T47D (cell line): ENCODE data around the gene TMEM14C.
"Not testable (repeated sequence)": the region's sequence is repeated elsewhere in the genome, so short reads cannot be mapped to it uniquely, and the experiment has no call there.

Experiments used
- DNase-seq, 2 experiments: peaks; one replicate each; pipeline versions ENCODE4 v3.0.0 to v3.0.0-alpha.2; 2011 to 2012; ENCODE audit warnings: low read depth in 1 of 2, low spot score in 1 of 2
- JUND ChIP-seq: IDR thresholded peaks from 2 replicates; pipeline ENCODE4 v1.6.1; 2012; ENCODE audit warnings: low read depth
- in situ Hi-C: cut with HindIII; loops from 2 replicates; pipeline ENCODE4 v1.10.0; 2016; ENCODE audit warnings: low sequenced_read_pairs, low pct_unique_long_range_greater_than_20kb

Gene TMEM14C

DNA sequence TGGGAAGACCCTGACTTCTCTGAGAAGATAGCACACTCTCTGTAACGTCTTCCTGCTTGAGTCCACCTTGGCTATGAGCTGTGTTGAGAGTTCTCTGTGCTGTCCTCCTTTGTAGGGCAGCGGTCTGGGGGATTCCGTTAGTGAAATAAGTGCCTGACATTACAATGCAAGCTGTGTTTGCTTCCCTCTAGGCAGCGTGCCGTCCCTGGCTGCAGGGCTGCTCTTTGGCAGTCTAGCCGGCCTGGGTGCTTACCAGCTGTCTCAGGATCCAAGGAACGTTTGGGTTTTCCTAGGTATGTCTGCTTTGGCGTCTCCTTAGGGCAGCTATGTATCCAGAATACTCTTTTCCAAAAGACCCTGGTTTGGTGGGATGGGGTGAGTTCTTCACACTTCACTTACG is 2.8 kb downstream of the TMEM14C start:
- DNase-seq = no peak
- in situ Hi-C loops = no loop called here
- no peak for TF ChIP-seq JUND

DNA sequence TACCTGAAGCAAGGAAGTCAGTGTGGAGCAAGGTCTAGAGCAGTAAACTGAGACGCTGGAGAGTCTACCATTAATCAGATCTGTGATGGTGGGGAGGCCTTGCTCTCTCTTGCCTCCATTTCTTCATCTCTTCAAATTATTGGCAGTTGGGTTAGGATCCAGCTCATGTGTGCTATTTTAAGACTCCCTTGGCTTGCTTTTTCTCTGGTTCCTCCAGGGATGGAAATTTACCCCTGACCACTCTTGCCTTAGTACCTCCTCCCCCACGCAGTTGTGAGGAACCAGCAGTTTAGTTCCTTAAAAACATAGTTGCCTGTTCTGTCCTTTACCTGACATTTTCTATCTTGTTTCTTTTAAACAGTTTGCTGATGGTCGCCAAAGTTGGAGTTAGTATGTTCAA is 7.4 kb downstream of the TMEM14C start:
- in situ Hi-C loops = no loop called here
- no peak for TF ChIP-seq JUND

DNA sequence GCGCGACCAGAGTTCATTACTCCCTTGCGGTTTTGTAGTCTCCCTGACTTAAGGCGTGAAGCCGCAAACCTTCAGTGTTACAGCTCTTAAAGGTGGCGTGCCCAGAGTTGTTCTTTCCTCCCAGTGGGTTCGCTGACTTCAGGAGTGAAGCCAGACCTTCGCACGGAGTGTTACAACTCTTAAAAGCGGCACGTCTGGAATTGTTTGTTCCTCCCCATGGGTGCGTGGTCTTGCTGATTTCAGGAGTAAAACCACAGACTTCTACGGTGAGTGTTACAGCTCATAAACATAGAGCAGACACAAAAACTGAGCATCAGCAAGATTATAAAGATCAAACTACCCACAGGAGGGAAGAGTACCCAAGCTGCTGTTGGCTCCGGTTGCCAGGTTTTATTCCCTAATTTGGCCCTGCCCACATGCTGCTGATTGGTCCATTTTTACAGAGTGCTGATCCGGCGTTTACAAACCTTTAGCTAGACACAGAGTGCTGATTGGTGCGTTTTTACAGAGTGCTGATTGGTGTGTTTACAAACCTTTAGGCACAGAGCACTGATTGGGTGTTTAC is 10.4 kb downstream of the TMEM14C start:
- in situ Hi-C loops = no loop called here
- no peak for TF ChIP-seq JUND
- no peak for DNase-seq

More for the DNA sequence above, 7.4 kb downstream of the TMEM14C start:
- DNase-seq = no peak

DNA sequence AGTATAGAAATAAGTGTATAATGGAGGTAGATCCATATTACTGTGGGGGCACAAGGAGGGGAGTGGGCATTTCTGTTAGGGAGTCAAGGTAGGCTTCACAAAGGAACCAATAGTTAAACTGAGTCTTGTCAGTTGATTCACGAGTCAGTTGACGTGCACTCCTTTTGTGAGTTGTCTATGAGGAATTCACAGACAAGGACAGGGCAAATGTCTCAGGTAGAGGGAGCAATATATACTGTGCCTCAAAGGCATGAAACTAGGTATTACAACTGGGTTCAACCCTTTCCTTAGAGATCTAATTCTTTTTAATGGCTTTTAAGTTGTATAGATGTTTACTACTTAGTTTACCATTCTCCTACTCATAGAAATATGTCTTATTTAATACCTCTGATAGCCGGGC is 11.0 kb downstream of the TMEM14C start:
- DNase-seq = no peak
- in situ Hi-C loops = no loop called here
- no peak for TF ChIP-seq JUND

DNA sequence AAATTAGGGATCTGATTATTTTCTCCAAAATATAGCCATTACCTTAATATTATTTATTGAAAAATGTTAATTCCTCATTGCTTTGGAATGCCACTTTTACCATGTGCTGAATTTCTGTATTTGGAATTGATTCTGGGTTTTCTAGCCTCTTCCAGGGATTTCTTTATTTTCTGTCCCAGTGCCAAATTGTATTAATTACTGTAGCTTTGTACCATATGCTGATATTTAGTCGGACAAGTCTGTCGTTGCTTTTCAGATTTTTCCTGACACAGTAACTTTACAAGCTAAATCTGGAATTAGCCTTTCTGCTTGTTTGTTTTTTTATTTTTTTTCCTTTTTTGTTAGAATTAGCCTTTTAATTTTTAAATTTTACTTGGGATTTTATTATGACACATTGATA is 13.9 kb downstream of the TMEM14C start:
- DNase-seq = no peak
- in situ Hi-C loops = no loop called here
- TF ChIP-seq JUND = no peak

DNA sequence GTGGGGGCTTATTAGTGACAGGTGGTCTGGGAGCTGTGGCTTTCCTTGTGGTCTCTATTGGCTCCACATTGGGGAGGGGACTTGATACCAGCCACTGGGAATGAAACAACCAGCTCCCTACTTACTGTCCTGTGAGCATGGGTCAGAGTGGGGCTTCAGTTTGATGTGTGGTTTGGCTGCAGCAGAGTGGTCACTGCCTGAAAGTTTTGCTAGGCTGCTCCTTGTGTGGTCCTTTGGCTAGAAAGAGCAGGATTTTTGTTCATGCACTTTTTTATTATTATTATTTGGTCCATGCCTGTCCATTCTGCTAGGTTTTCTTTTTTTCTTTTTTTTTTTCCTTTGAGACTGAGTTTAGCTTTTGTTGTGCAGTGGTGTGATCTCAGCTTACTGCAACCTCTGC is 17.2 kb downstream of the TMEM14C start:
- in situ Hi-C loops = no loop called here
- no peak for TF ChIP-seq JUND
- no peak for DNase-seq

DNA sequence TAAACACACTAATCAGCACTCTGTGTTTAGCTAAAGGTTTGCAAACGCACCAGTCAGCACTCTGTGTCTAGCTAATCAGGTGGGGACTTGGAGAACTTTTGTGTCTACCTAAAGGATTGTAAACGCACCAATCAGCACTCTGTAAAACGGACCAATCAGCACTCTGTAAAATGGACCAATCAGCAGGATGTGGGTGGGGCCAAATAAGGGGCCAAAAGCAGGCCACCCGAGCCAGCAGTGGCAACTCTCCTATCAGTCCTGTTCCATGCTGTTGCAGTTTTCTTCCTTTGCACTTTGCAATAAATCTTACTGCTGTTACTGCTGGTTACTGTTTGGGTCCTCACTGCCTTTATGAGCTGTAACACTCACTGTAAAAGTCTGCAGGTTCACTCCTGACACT is 18.8 kb downstream of the TMEM14C start:
- DNase-seq, in situ Hi-C loops: not testable (repeated sequence)

DNA sequence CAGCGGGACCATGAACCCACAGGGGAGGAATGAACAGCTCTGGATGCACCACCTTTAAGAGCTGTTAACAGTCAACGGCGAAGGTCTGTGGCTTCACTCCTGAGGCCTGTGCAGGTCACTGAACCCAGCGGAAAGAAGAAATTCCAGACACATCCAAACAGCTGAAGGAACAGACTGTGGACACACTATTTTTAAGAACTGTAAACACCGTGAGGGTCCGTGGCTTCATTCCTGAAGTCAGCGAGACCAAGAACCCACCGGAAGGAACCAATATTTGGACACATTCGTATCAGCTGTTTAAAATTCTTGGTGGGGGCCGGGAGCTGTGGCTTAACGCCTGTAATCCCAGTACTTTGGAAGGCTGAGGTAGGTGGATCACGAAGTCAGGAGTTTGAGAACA is 19.4 kb downstream of the TMEM14C start:
- no peak for DNase-seq
- in situ Hi-C loops = no loop called here
- no peak for TF ChIP-seq JUND

DNA sequence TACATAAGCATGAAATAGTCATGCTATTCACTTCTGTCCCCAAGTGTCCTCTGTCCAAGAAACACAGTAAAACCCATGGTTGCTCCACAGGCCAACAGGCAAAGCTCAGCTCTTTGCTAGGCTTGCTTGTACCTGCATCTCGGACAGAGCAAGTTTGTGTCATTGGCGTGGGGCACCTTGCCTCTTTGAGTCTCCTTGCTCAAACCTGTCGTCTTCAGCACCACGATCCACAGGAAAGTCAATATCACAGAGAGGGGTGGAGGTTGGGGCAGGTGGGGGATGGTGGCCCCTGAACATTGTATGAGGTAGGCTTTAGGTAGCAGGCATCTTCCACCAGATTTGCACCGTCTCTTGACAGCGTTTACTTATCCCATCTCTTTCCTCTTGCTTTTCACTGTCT is 20.6 kb downstream of the TMEM14C start:
- TF ChIP-seq JUND = no peak
- in situ Hi-C loops = no loop called here
- no peak for DNase-seq

DNA sequence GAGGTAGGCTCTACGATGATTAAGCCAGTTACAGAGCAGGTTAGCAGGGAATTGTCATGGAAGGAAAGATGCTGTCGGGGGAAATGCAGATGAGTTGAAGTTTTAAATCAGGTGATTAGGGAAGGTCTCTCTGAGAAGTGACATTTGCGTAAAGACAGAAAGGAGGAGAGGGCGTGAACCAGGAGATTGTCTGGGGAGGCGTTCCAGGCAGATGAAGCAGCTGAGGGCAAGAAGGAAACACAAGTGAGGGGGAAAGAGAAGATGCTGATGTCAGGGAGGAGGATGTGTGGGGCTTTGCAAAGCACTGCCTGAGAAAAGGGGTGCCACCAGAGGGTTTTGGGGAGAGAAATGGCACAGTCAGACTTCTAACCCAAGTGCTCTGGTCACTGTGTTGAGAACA is 22.2 kb downstream of the TMEM14C start:
- no peak for TF ChIP-seq JUND
- DNase-seq = no peak
- in situ Hi-C loops = no loop called here

DNA sequence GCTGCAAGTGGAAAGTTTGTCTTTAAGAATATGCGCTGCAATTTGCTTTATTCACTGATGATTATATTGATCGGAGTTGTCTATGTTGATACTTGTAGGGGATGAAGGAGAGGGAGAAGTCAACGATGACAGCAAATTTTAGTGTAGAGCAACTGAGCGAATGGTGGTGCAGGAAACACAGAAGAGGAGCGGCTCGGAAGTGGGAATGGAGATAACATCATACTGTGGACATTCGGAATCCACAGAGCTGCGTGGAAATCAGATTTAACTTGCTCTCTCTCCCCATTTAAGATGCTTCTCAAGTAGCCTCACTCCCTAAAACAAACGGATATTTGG is 24.0 kb downstream of the TMEM14C start:
- no peak for DNase-seq
- in situ Hi-C loops = no loop called here
- TF ChIP-seq JUND = no peak

DNA sequence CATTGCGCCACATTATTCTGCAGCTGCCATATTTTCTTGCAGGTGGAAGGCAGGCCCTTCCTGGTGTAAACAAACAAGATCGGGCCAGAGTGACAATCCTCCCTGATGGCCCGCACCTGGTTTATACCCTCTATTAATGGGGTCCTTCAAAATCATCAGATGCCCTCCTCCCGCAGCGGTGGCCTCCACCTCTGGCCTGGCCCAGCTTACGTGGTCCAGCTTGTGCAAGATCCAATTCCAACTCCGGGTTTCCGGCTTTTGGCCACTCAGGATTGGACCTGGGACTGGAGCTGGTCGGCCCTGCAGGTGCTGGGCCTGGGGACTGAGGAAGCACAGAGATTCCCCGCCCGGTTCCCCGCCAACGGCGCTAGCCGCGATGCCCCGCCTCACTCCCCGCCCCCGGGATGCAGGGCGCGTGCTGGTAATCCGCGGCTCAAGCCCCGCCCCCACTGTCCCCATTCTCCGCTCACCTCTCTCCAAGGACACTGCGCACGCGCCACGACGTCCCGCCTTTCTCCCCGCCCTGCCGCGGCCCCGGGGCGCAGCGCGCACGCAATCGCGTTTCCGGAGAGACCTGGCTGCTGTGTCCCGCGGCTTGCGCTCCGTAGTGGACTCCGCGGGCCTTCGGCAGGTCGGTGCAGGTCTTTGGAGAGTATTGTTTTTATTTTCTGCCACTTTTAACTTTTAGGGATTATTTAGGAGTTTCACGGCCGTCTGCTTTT is 24.5 kb downstream of the TMEM14C start, which contains the start of gene TMEM14B:
Gene TMEM14B (plus strand): TSS at position 555 of the 722 bp plus-strand sequence. CDS start 1,441 bp downstream, outside the sequence.
- TF ChIP-seq JUND = no peak
- in situ Hi-C loops = no loop called here
- DNase-seq = peak; percentile 95 to 98

DNA sequence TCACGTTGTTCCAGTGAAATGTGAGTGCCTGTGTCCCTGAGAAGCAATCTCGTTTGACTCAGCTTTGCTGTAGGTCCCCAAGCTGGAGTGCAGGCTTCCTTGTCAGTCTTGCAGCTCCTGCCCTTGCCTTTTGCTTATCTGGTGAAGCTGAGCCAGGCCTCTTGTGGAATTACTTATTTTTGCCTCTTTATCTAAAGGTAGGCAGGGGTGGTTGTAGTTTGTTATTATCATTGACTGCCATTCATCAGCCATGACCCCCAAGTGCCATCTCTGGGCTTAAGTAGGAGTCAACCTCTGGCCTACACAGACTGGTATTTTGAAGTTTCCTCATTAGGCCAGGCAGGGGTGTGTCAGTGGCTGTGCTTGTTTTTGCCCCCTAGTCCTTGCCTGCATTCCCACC is 26.9 kb downstream of the TMEM14C start:
- DNase-seq = no peak
- in situ Hi-C loops = no loop called here
- no peak for TF ChIP-seq JUND

DNA sequence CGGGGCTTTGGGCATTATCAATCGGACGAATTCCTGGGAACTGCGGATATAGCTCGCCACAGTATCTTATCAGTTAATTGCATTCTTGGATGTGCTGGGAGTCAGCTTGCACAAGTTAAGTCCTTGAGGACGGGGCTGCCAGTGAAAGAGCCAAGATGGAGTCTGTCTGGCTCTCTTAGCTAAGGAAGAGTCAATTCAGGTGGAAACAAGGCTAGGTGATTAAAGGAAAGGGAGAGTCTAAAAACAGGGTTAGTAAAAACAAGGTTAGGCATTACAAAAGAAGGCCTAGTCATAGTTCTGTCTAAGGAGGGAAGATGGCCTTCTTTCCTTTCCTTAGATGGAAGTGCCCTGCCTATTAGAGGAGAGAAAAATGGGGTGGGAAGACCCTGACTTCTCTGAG is 27.7 kb downstream of the TMEM14C start:
- in situ Hi-C loops, DNase-seq: not testable (repeated sequence)

DNA sequence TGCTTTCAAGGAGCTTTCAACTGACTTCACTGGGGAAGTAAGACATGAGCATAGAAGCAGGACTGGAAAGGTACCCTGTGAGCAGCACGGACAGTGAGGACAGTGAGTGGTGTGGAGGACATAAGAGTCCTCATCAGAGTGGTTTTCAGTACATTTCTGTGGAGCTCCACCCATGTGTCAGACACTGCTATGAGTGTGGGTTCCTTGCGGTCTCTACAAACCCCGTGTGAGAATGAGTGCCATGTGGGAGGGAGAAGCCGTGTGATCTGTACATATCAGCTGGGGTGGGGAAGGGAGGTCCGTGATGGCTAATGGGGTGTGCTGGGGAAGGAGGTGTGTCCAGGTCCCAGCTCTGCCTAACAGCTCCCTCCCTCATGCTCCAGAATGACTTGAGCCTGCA is 28.9 kb downstream of the TMEM14C start:
- in situ Hi-C loops, DNase-seq: not testable (repeated sequence)
